Heart right ventricle (tissue), 16 donors: ENCODE measurements around the gene ALDH1L1. TPM values are rescaled to one million over a fixed set of nuclear protein-coding genes. Genes with fewer than 3 reads are reported as not detected.

Experiments used
- ATAC-seq, 8 donors: fragments of 200-7000 bp; cut with Tn5 transposase; one replicate each; pipeline ENCODE4 v1.9.1; 2020; ENCODE audit warnings: mild to moderate bottlenecking in 8 of 8, moderate library complexity in 8 of 8, moderate number of reproducible peaks in 1 of 8
- DNase-seq, 2 donors: peaks; one replicate each; pipeline ENCODE4 v3.0.0-alpha.2; 2020
- H3K27ac ChIP-seq, 10 donors: fragments of 200-600 bp; sonication (generic) in 2 of 10; one replicate each; pipeline versions ENCODE4 v1.5.0 to v1.8.0; 2020 to 2022; ENCODE audit warnings: mild to moderate bottlenecking in 3 of 10
- H3K27me3 ChIP-seq, 7 donors: fragments of 200-600 bp; one replicate each; pipeline ENCODE4 v1.8.0; 2021 to 2022; ENCODE audit warnings: mild to moderate bottlenecking in 2 of 7
- H3K36me3 ChIP-seq, 9 donors: fragments of 200-600 bp; sonication (generic) in 1 of 9; one replicate each; pipeline versions ENCODE4 v1.5.0 to v1.8.0; 2020 to 2022; ENCODE audit warnings: mild to moderate bottlenecking in 2 of 9
- H3K4me1 ChIP-seq, 9 donors: fragments of 200-600 bp; sonication (generic) in 1 of 9; one replicate each; pipeline versions ENCODE4 v1.5.0 to v1.8.0; 2020 to 2022; ENCODE audit warnings: mild to moderate bottlenecking in 4 of 9
- H3K4me3 ChIP-seq, 10 donors: fragments of 200-600 bp; sonication (generic) in 2 of 10; one replicate each; pipeline versions ENCODE4 v1.5.0 to v1.8.0; 2020 to 2022; ENCODE audit warnings: mild to moderate bottlenecking in 7 of 10, moderate library complexity in 2 of 10
- H3K9me3 ChIP-seq, 11 donors: fragments of 200-600 bp in 10 of 11; sonication (generic) in 2 of 11; one replicate each; pipeline versions ENCODE4 v1.5.0 to v1.8.0; 2013 to 2022; ENCODE audit warnings: mild to moderate bottlenecking in 2 of 11, control low read depth in 1 of 11, moderate library complexity in 1 of 11
- WGBS, 2 donors: extraction: QIAGEN DNeasy Blood & Tissue Kit; methylation state at CpG; one replicate each; pipeline ENCODE4 v1.1.7; 2013; ENCODE audit warnings: inconsistent platforms in 1 of 2; 5-methylcytosine and 5-hydroxymethylcytosine counted together
- intact Hi-C, 10 donors: fragments of 100-400 bp; cut with DNase I; formaldehyde crosslinking; loops; one replicate each; pipeline versions ENCODE4 v1.11.1 to v1.14.2; 2022
- polyA plus RNA-seq, 2 donors: library from polyadenylated mRNA; stranded (reverse); fragments of 200-250 nt; gene quantifications; one replicate each; pipeline ENCODE4 v1.2.3, GENCODE V29; 2013
- total RNA-seq, 10 donors: library from RNA; stranded (reverse); fragmentation: NEBNext Ultra II Directional in 3 of 10; extraction: Animal tissue kit (Norgen Biotek cat#: 25700) in 3 of 10; gene quantifications; one replicate each; pipeline versions ENCODE4 v1.2.1 to v1.2.4, GENCODE V29; 2021 to 2023
- TF ChIP-seq, protein P1 (sequence below), 9 donors: fragments of 200-600 bp; sonication (generic) in 2 of 9; IDR thresholded peaks; one replicate each; pipeline versions ENCODE4 v1.5.0 to v1.8.0; 2021 to 2022; ENCODE audit warnings: antibody characterized with exemption in 9 of 9, mild to moderate bottlenecking in 5 of 9, moderate library complexity in 1 of 9
- donor health status: Arrhythmogenic right ventricular cardiomyopathy.
- donor health status: ischemic (EF 13 %, LVEDD 7.1; RV severe dilation, severe dysfunction).
- donor health status: healthy with polysubstance abuse.
- donor health status: DM: no; HTN: yes; CAD: no.
- donor health status: DM: no; HTN: no; CAD: no.
- donor health status: ischemic (EF 25% LVEDD 6.9; RV normal size, moderate dysfunction).
- donor health status: ischemic (EF 25% LVEDD 5.7; RV mildly dilated, moderate dysfunction).
- donor health status: healthy.
- donor health status: DM: yes; HTN: yes; CAD: no.
- donor health status: Ischemic cardiomyopathy.
- donor health status: ischemic (EF 35%, LVEDD 5.7; RV mildly dilated, moderate dysfunction).
- donor health status: nonischemic (EF 11% LVEDD 7.7; RV severe dilation, severe dysfunction).
- donor health status: DM: yes; HTN: yes; CAD: no.
- donor health status: PGD.
- donor health status: ischemic (EF 29% LVEDD 5.4; RV normal size, mild dysfunction).
- donor health status: nonischemic (EF 23%, LVEDD 6.1; RV moderate dilation, normal function).

Gene ALDH1L1
- total and polyA plus RNA-seq, 12 donors, result 14.9 to 45.9 (median 31.7) TPM

DNA sequence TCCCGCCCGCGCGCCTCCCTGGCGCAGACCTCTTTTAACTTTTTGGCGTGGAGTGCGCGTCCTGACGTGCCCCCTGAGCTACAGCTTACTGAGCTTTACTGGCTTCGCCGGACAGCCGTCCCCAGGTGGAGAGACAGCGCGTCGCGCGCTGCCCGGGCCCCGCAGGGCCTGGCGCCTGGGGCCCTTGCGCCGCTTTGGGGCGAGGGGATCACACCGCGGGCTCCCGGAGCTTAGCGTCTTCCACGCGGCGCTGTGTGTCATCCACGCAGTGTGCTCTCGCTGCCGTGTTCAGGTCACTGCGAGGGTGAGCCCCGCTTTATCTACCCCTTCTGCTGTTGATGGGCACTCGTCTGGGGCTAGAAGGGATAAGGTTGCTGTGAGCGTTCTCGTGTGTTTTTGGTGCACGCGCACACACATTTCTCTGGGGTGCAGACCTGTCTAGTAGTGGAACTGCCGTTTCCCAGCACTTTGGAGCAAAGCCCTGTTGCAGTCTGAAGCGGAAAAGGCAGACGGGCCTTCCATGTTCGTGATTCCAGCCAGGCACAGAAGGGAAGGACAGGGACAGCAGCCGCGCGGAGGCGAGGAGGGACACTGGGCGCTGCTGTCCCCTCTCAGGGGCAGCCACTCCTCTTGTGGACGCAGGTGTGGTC, 33.1 kb upstream of the ALDH1L1 start:
- Histone ChIP-seq H3K27me3 (peaks cover 0 to 74% (median 21%) of the 10 kb centered on the region in 7 donors), H3K27ac (peak overlapping the region in 9 of 10 donors; percentile 55 to 77 (median 72)), H3K9me3 (no peaks in the 10 kb centered on the region), H3K4me1 (peaks cover 0 to 30% (median 19%) of the 10 kb centered on the region in 9 donors), H3K36me3 (no peaks in the 10 kb centered on the region), H3K4me3 (peak overlapping the region; percentile 30 to 61 (median 56))
- DNase-seq (no peak), ATAC-seq (peak in 6 of 8 donors; percentile 3 to 72 (median 50))
- TF ChIP-seq, protein P1, sequence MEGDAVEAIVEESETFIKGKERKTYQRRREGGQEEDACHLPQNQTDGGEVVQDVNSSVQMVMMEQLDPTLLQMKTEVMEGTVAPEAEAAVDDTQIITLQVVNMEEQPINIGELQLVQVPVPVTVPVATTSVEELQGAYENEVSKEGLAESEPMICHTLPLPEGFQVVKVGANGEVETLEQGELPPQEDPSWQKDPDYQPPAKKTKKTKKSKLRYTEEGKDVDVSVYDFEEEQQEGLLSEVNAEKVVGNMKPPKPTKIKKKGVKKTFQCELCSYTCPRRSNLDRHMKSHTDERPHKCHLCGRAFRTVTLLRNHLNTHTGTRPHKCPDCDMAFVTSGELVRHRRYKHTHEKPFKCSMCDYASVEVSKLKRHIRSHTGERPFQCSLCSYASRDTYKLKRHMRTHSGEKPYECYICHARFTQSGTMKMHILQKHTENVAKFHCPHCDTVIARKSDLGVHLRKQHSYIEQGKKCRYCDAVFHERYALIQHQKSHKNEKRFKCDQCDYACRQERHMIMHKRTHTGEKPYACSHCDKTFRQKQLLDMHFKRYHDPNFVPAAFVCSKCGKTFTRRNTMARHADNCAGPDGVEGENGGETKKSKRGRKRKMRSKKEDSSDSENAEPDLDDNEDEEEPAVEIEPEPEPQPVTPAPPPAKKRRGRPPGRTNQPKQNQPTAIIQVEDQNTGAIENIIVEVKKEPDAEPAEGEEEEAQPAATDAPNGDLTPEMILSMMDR (IDR thresholded peaks at IDR 0.05), result no peak
- WGBS, 2 donors, result 11 to 12% methylated on average over 50 of the region's 50 CpGs
- intact Hi-C loops, result loop anchor here in 3 of 10 donors (5.0 to 10.0 kb wide), 3 partner anchors 36 to 81 kb away; no protein-coding TSS in a partner anchor

DNA sequence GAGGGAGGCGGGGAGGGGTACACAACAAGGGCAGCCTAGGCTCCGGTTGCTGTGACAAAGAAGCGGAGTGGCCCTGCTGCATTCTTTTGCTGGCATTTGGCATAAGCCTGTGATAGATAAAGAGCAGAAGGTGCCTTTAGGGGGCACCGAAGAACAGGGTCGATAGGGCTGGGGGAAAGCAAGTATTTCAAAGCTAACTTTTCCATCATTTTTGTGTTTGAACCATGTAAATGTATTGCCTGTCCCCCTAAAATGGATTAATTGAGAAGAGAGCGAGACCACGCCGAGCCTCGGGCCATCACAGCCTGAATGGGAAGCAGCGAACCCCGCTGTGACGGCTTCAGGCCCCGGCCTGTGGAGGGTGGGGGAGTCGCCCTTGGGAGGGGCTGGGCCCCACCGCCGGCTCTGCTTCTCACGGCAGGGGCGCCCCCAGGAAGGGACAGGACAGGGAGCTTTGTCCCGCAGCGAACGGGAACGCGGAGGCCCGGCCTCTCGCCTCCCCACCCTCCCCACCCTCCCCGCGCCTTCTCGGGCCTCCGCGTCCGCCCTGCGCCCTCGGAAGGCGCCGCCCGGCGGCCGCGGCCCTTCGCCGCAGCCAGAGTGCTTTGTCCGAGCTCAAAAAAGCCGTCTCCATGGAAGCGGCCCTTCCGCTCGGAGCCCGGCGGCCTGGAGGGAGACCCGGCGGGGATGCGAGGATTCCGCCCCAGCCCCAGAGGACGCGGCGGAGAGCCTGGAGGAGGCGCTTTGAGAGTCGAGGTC, 32.4 kb upstream of the ALDH1L1 start:
- ATAC-seq (peak; percentile 66 to 81 (median 75)), DNase-seq (peak; percentile 37 to 67)
- Histone ChIP-seq H3K27me3 (peaks cover 0 to 69% (median 21%) of the 10 kb centered on the region in 7 donors), H3K4me3 (peak overlapping the region; percentile 30 to 61 (median 56)), H3K36me3 (no peaks in the 10 kb centered on the region), H3K27ac (peak overlapping the region in 9 of 10 donors; percentile 55 to 77 (median 72)), H3K9me3 (no peaks in the 10 kb centered on the region), H3K4me1 (peaks cover 0 to 36% (median 23%) of the 10 kb centered on the region in 9 donors)
- intact Hi-C loops, result loop anchor here in 3 of 10 donors (5.0 to 10.0 kb wide), 3 partner anchors 35 to 80 kb away; no protein-coding TSS in a partner anchor
- whole genome bisulfite sequencing, 2 donors, result 3 to 4% methylated on average over 42 to 57 of the region's 57 CpGs
- TF ChIP-seq, protein P1 (IDR thresholded peaks at IDR 0.05), result peak in 8 of 9 donors; percentile 17 to 77 (median 41)

DNA sequence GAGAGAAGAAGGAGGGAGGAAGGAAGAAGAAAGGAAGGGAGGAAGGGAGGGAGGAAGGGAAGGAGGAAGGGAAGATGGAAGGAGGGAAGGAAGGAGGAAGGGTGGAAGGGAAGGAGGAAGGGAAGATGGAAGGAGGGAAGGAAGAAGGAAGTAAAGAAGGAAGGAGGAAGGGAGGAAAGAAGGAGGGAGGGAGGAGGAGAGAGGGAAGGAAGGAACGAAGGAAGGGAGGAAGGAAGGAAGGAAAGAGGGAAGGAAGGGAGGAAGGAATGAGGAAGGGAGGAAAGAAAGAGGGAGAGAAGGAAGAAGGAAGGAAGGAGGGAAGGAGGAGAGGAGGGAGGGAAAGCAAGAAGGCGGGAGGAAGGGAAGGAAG, 31.8 kb upstream of the ALDH1L1 start:
- 51 to 63% methylated on average over 2 of the region's 2 CpGs for WGBS, 2 donors
- H3K4me1 ChIP-seq, result peaks cover 0 to 36% (median 25%) of the 10 kb centered on the region in 9 donors
- peaks cover 0 to 63% (median 21%) of the 10 kb centered on the region in 7 donors for H3K27me3 ChIP-seq
- DNase-seq, result no peak
- peak overlapping the region in 5 of 10 donors; percentile 55 to 77 (median 72) for H3K27ac ChIP-seq
- peak overlapping the region in 3 of 10 donors; percentile 58 to 61 (median 61) for H3K4me3 ChIP-seq
- no peak for ATAC-seq
- TF ChIP-seq, protein P1 (IDR thresholded peaks at IDR 0.05), result no peak
- no peaks in the 10 kb centered on the region for H3K36me3 ChIP-seq
- intact Hi-C loops, result loop anchor here in 3 of 10 donors (5.0 to 10.0 kb wide), 3 partner anchors 35 to 80 kb away; no protein-coding TSS in a partner anchor
- H3K9me3 ChIP-seq, result no peaks in the 10 kb centered on the region

DNA sequence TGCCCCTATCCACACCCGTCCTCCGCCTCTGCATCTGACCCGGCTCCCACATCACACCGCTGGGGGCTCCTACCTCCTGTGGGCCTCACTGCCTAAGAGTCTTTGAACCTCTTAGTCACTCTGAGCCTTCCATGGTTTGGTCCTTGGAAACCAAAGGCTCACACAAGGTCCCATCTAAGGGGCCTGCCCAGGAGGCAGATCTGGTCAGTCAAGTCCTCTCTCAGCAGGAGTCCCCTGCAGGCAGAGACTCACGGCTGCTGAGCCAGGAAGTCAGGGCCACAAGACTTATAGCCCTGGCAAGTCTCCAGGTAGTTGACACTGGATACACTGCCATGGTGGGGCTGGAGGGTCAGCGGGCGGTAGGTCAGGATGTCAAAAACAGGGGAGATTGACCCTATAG, 31.2 kb upstream of the ALDH1L1 start:
- H3K27ac ChIP-seq, result no peak overlapping the region
- peaks cover 0 to 36% (median 25%) of the 10 kb centered on the region in 9 donors for H3K4me1 ChIP-seq
- DNase-seq (no peak), ATAC-seq (no peak)
- H3K4me3 ChIP-seq, result no peak overlapping the region
- intact Hi-C loops, result loop anchor here in 3 of 10 donors (5.0 to 10.0 kb wide), 3 partner anchors 34 to 79 kb away; no protein-coding TSS in a partner anchor
- 90 to 91% methylated on average over 7 of the region's 7 CpGs for WGBS, 2 donors
- H3K27me3 ChIP-seq, result peaks cover 0 to 57% (median 21%) of the 10 kb centered on the region in 7 donors
- H3K9me3 ChIP-seq, result no peaks in the 10 kb centered on the region
- no peaks in the 10 kb centered on the region for H3K36me3 ChIP-seq
- TF ChIP-seq, protein P1 (IDR thresholded peaks at IDR 0.05), result no peak
